CD4-positive, alpha-beta T cell (primary cell): Measurements from ENCODE around the gene CALM3. TPM values are rescaled to one million over a fixed set of nuclear protein-coding genes. Genes with fewer than 3 reads are reported as not detected.

Source experiments
- ATAC-seq: fragments of 200-7000 bp; cut with Tn5 transposase; one replicate; pipeline ENCODE4 v1.10.0; 2022; ENCODE audit warnings: mild to moderate bottlenecking; ENCODE audit not compliant: poor library complexity
- CTCF ChIA-PET: fragments of 350-600 bp; sonication (Branson Sonifier 250); formaldehyde crosslinking; loops from one replicate; lab custom pipeline; 2021; ENCODE audit warnings: antibody characterized with exemption, inconsistent platforms; lab: Charles Lee
- POLR2A ChIA-PET: fragments of 350-600 bp; sonication (Branson Sonifier 250); formaldehyde crosslinking; loops from one replicate; lab custom pipeline; 2021; ENCODE audit warnings: antibody characterized with exemption, inconsistent platforms; lab: Charles Lee
- DNase-seq, 14 experiments: peaks; one replicate each; pipeline ENCODE4 v3.0.0-alpha.2; 2013 to 2020; ENCODE audit warnings: mixed read lengths in 2 of 14
- H3K27ac ChIP-seq, 2 donors: one replicate each; pipeline versions ENCODE4 v1.5.1 to v1.7.0; 2013; ENCODE audit warnings: low read length in 2 of 2, low read depth in 1 of 2, mild to moderate bottlenecking in 1 of 2
- H3K27me3 ChIP-seq, 2 experiments: 1 replicate in 1 of 2; 2 replicates in 1 of 2; pipeline versions ENCODE4 v1.6.1 to v1.7.0; 2013; ENCODE audit warnings: low read length in 2 of 2, control low read depth in 1 of 2, mild to moderate bottlenecking in 1 of 2, moderate library complexity in 1 of 2; ENCODE audit not compliant: insufficient read depth in 2 of 2, control insufficient read depth in 1 of 2
- H3K36me3 ChIP-seq: one replicate; pipeline ENCODE4 v1.6.1; 2013; ENCODE audit warnings: low read length, control low read depth; ENCODE audit not compliant: insufficient read depth
- H3K4me1 ChIP-seq: one replicate; pipeline ENCODE4 v1.6.1; 2013; ENCODE audit warnings: low read length, control low read depth; ENCODE audit not compliant: insufficient read depth
- H3K4me3 ChIP-seq: one replicate; pipeline ENCODE4 v1.5.1; 2013; ENCODE audit warnings: mild to moderate bottlenecking, low read length, moderate library complexity
- H3K9me3 ChIP-seq, 2 experiments: 1 replicate in 1 of 2; 2 replicates in 1 of 2; pipeline versions ENCODE4 v1.6.1 to v1.7.0; 2013; ENCODE audit warnings: low read length in 2 of 2, mild to moderate bottlenecking in 2 of 2, control low read depth in 1 of 2, moderate library complexity in 1 of 2; ENCODE audit not compliant: control insufficient read depth in 1 of 2, insufficient read depth in 1 of 2
- H3K27ac Mint-ChIP-seq: one replicate; pipeline ENCODE4 v1.8.0; 2020; ENCODE audit warnings: mixed read lengths
- H3K27me3 Mint-ChIP-seq: one replicate; pipeline ENCODE4 v1.8.0; 2021; ENCODE audit warnings: mixed read lengths
- H3K36me3 Mint-ChIP-seq: one replicate; pipeline ENCODE4 v1.8.0; 2021; ENCODE audit warnings: low read depth, mixed read lengths
- H3K4me1 Mint-ChIP-seq: one replicate; pipeline ENCODE4 v1.8.0; 2021; ENCODE audit warnings: low read depth, mixed read lengths
- H3K4me3 Mint-ChIP-seq: one replicate; pipeline ENCODE4 v1.8.0; 2020; ENCODE audit warnings: mild to moderate bottlenecking, mixed read lengths
- H3K9me3 Mint-ChIP-seq: one replicate; pipeline ENCODE4 v1.8.0; 2020; ENCODE audit warnings: mixed read lengths
- CTCF ChIP-seq: fragments of 200-600 bp; IDR thresholded peaks from one replicate; pipeline ENCODE4 v1.8.0; 2022; ENCODE audit warnings: antibody characterized with exemption, mild to moderate bottlenecking
- intact Hi-C, 2 experiments: fragments of 100-400 bp; cut with DNase I in 1 of 2; cut with micrococcal nuclease in 1 of 2; formaldehyde crosslinking; loops; one replicate each; pipeline versions ENCODE4 v1.15.1 to v1.9.0; 2023 to 2025; cut with DNase I, micrococcal nuclease
- total RNA-seq, 174 experiments: library from RNA in 2 of 174; stranded (reverse) in 2 of 174; gene quantifications; one replicate each; pipeline ENCODE4 v1.2.3 and lab custom pipeline; 2021 to 2026

Gene CALM3
- total RNA-seq, 2 experiments from 2014 or later: 169 to 173 TPM

GRCh38 chr19:46620716-46621115, 19.6 kb downstream of the CALM3 start:
- ChIA-PET CTCF (interaction anchor here (1.4 to 2.3 kb wide), 3 partner anchors 9 to 41 kb away, joined by 4 to 10 read pairs (median 7); no protein-coding TSS in a partner anchor), POLR2A (interaction anchor here (1.1 to 2.1 kb wide), 4 partner anchors 8 to 20 kb away, joined by 3 to 10 read pairs (median 6); partner anchors contain the start of gene CALM3)
- H3K36me3 ChIP-seq: no peaks in the 10 kb centered on the region
- H3K4me3 ChIP-seq: no peak overlapping the region
- Mint-ChIP-seq H3K36me3 (no peaks in the 10 kb centered on the region), H3K27ac (peak overlapping the region; percentile 20), H3K4me1 (peaks cover 63% of the 10 kb centered on the region), H3K9me3 (no peaks in the 10 kb centered on the region), H3K27me3 (no peaks in the 10 kb centered on the region), H3K4me3 (no peak overlapping the region)
- H3K9me3 ChIP-seq: no peaks in the 10 kb centered on the region
- no peaks in the 10 kb centered on the region for H3K27me3 ChIP-seq
- TF ChIP-seq CTCF: no peak
- intact Hi-C loops: no loop called here
- ATAC-seq: no peak
- H3K4me1 ChIP-seq: peaks cover 94% of the 10 kb centered on the region
- no peak for DNase-seq
- H3K27ac ChIP-seq: peak overlapping the region in 1 of 2 donors; percentile 51

GRCh38 chr19:46621191-46622117, 20.3 kb downstream of the CALM3 start:
- ChIA-PET CTCF (interaction anchor here (0.7 to 2.3 kb wide), 4 partner anchors 8 to 41 kb away, joined by 3 to 7 read pairs (median 4); no protein-coding TSS in a partner anchor), POLR2A (interaction anchor here (1.6 to 2.1 kb wide), 3 partner anchors 10 to 21 kb away, joined by 5 to 10 read pairs (median 9); partner anchors contain the start of gene CALM3)
- ATAC-seq: no peak
- intact Hi-C loops: no loop called here
- no peaks in the 10 kb centered on the region for H3K9me3 ChIP-seq
- Mint-ChIP-seq H3K27ac (peak overlapping the region; percentile 51), H3K4me3 (peak overlapping the region; percentile 42), H3K27me3 (no peaks in the 10 kb centered on the region), H3K36me3 (no peaks in the 10 kb centered on the region), H3K9me3 (no peaks in the 10 kb centered on the region), H3K4me1 (peaks cover 58% of the 10 kb centered on the region)
- H3K27ac ChIP-seq: no peak overlapping the region
- H3K4me3 ChIP-seq: no peak overlapping the region
- DNase-seq: peak in 1 of 14 experiments; percentile 9
- H3K4me1 ChIP-seq: peaks cover 90% of the 10 kb centered on the region
- H3K36me3 ChIP-seq: no peaks in the 10 kb centered on the region
- H3K27me3 ChIP-seq: no peaks in the 10 kb centered on the region
- TF ChIP-seq CTCF: no peak

GRCh38 chr19:46622118-46622446, 21.0 kb downstream of the CALM3 start:
- Histone ChIP-seq H3K36me3 (no peaks in the 10 kb centered on the region), H3K9me3 (no peaks in the 10 kb centered on the region), H3K27me3 (no peaks in the 10 kb centered on the region), H3K4me1 (peaks cover 84% of the 10 kb centered on the region), H3K27ac (no peak overlapping the region), H3K4me3 (no peak overlapping the region)
- peaks cover 51% of the 10 kb centered on the region for H3K4me1 Mint-ChIP-seq
- no peak for TF ChIP-seq CTCF
- ChIA-PET CTCF (interaction anchor here (0.7 to 2.3 kb wide), 4 partner anchors 8 to 40 kb away, joined by 3 to 7 read pairs (median 4); no protein-coding TSS in a partner anchor), POLR2A (interaction anchor here (0.6 to 2.0 kb wide), 3 partner anchors 10 to 22 kb away, joined by 3 to 9 read pairs (median 5); partner anchors contain the start of gene CALM3)
- H3K36me3 Mint-ChIP-seq: no peaks in the 10 kb centered on the region
- DNase-seq (peak in 1 of 14 experiments; percentile 15), ATAC-seq (no peak)
- peak overlapping the region; percentile 42 for H3K4me3 Mint-ChIP-seq
- intact Hi-C loops: no loop called here
- peak overlapping the region; percentile 51 for H3K27ac Mint-ChIP-seq
- no peaks in the 10 kb centered on the region for H3K9me3 Mint-ChIP-seq
- no peaks in the 10 kb centered on the region for H3K27me3 Mint-ChIP-seq
